Measurements from ENCODE around the gene ASIC2.

GRCh38 chr17:32985050-32985756 is 307.9 kb downstream of the ASIC2 start:
- TF ChIP-seq, protein P1, sequence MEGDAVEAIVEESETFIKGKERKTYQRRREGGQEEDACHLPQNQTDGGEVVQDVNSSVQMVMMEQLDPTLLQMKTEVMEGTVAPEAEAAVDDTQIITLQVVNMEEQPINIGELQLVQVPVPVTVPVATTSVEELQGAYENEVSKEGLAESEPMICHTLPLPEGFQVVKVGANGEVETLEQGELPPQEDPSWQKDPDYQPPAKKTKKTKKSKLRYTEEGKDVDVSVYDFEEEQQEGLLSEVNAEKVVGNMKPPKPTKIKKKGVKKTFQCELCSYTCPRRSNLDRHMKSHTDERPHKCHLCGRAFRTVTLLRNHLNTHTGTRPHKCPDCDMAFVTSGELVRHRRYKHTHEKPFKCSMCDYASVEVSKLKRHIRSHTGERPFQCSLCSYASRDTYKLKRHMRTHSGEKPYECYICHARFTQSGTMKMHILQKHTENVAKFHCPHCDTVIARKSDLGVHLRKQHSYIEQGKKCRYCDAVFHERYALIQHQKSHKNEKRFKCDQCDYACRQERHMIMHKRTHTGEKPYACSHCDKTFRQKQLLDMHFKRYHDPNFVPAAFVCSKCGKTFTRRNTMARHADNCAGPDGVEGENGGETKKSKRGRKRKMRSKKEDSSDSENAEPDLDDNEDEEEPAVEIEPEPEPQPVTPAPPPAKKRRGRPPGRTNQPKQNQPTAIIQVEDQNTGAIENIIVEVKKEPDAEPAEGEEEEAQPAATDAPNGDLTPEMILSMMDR (IDR thresholded peaks at IDR 0.05): no peak
- TF ChIP-seq POLR2AphosphoS5 (IDR thresholded peaks at IDR 0.05; ENCODE audit: insufficient read depth in 1 of 2, low read depth in 1 of 2) (no peak), POLR2A (IDR thresholded peaks at IDR 0.05) (no peak)

Measured in vagina (tissue), 2 donors.